ENCODE data around the gene PCDHGC4.

DNA sequence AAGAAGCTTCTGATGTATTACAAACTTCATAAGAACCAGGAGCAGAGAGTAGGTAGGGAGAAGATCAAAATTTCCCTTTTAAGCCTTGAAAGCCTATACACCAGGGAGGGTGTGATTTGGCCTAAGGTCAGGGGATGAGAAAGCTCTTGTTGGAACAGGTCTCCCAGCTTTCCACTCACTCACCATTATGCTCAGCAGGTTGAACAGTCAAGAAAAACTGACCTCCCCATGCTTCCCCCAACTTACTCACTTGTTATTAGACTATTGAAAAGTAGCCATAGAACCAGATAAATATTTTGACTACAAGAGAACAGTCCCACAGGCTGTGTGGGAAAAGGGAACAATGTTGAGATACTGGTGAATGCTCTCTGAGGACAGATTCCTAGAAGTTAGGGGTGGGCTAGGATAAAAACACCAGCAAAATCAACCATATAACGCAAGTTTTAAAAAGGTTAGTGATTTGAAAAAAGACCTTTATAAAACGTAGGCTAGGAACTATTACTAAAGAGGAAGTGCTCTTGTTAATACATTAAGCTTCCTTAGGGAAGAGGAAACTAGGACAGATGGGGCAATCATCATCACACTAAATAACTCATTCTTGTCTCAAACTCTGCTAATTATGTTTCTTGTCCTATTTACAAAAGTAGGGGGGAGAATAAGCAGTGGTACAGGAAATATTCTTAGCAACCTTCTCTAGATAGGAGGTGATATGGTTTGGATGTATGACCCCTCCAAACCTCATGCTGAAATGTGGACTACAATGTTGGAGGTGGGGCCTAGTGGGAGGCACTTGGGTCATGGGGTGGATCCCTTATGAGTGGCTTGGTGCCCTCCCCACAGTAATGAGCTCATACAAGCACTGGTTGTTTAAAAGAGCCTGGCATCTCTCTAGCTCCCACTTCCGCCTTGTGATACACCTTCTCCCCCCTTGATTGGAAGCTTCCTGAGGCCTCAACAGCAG, 35.1 kb downstream of the PCDHGC4 start:
- no peak for TF ChIP-seq EZH2 (IDR thresholded peaks at IDR 0.05; ENCODE audit: borderline replicate concordance, low read depth, low read length, severe bottlenecking)
- no peak for TF ChIP-seq MAX (IDR thresholded peaks at IDR 0.05; ENCODE audit: insufficient read depth, insufficient read length)
- TF ChIP-seq POLR2AphosphoS5 (IDR thresholded peaks at IDR 0.05; ENCODE audit: insufficient read depth, low read depth, low read length) = no peak
- TF ChIP-seq, protein P1, sequence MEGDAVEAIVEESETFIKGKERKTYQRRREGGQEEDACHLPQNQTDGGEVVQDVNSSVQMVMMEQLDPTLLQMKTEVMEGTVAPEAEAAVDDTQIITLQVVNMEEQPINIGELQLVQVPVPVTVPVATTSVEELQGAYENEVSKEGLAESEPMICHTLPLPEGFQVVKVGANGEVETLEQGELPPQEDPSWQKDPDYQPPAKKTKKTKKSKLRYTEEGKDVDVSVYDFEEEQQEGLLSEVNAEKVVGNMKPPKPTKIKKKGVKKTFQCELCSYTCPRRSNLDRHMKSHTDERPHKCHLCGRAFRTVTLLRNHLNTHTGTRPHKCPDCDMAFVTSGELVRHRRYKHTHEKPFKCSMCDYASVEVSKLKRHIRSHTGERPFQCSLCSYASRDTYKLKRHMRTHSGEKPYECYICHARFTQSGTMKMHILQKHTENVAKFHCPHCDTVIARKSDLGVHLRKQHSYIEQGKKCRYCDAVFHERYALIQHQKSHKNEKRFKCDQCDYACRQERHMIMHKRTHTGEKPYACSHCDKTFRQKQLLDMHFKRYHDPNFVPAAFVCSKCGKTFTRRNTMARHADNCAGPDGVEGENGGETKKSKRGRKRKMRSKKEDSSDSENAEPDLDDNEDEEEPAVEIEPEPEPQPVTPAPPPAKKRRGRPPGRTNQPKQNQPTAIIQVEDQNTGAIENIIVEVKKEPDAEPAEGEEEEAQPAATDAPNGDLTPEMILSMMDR (IDR thresholded peaks at IDR 0.05; ENCODE audit: extremely low read depth in 1 of 2, insufficient read depth in 1 of 2, low read depth in 1 of 2, low read length in 2 of 2) = no peak
- no peak for TF ChIP-seq POLR2A (IDR thresholded peaks at IDR 0.05; ENCODE audit: low read depth, low read length)
